Measurements from ENCODE around the gene STPG4.

STPG4 gene

GRCh38 chr2:47089083-47089464 lies 66.0 kb downstream of the STPG4 start:
- DNase-seq (ENCODE audit: low read depth, low spot score): peak; percentile 62

- no peak for DNase-seq (ENCODE audit: low read depth, low spot score)
These were observed 66.6 kb downstream of the STPG4 start for GRCh38 chr2:47088371-47089082.

- no peak for DNase-seq (ENCODE audit: low read depth, low spot score)
These were observed 68.1 kb downstream of the STPG4 start for GRCh38 chr2:47087051-47087450.

- no peak for DNase-seq (ENCODE audit: low read depth, low spot score)
These were observed 68.5 kb downstream of the STPG4 start for GRCh38 chr2:47086571-47086970.

- no peak for DNase-seq (ENCODE audit: low read depth, low spot score)
These were observed 69.0 kb downstream of the STPG4 start for GRCh38 chr2:47086054-47086471.

GRCh38 chr2:47083886-47084687 lies 71.0 kb downstream of the STPG4 start:
- DNase-seq (ENCODE audit: low read depth, low spot score): no peak

- no peak for DNase-seq (ENCODE audit: low read depth, low spot score)
These were observed 71.6 kb downstream of the STPG4 start for GRCh38 chr2:47083485-47083884.

- no peak for DNase-seq (ENCODE audit: low read depth, low spot score)
These were observed 72.1 kb downstream of the STPG4 start for GRCh38 chr2:47083005-47083404.

- DNase-seq (ENCODE audit: low read depth, low spot score): no peak
These were observed 74.2 kb downstream of the STPG4 start for GRCh38 chr2:47080888-47081301.

- DNase-seq (ENCODE audit: low read depth, low spot score): no peak
These were observed 75.3 kb downstream of the STPG4 start for GRCh38 chr2:47079515-47080412.

GRCh38 chr2:47078541-47079482 lies 76.3 kb downstream of the STPG4 start:
- no peak for DNase-seq (ENCODE audit: low read depth, low spot score)

GRCh38 chr2:47077442-47078117 lies 77.5 kb downstream of the STPG4 start:
- no peak for DNase-seq (ENCODE audit: low read depth, low spot score)

- DNase-seq (ENCODE audit: low read depth, low spot score): peak; percentile 98
These were observed 78.3 kb downstream of the STPG4 start for GRCh38 chr2:47076586-47077441.

- no peak for DNase-seq (ENCODE audit: low read depth, low spot score)
These were observed 79.0 kb downstream of the STPG4 start for GRCh38 chr2:47076126-47076506.

- no peak for DNase-seq (ENCODE audit: low read depth, low spot score)
These were observed 79.6 kb downstream of the STPG4 start for GRCh38 chr2:47075361-47076125.

- no peak for DNase-seq (ENCODE audit: low read depth, low spot score)
These were observed 80.4 kb downstream of the STPG4 start for GRCh38 chr2:47074691-47075090.

GRCh38 chr2:47073641-47074040 lies 81.5 kb downstream of the STPG4 start:
- no peak for DNase-seq (ENCODE audit: low read depth, low spot score)

- DNase-seq (ENCODE audit: low read depth, low spot score): no peak
These were observed 81.9 kb downstream of the STPG4 start for GRCh38 chr2:47073217-47073616.

GRCh38 chr2:47072728-47073191 lies 82.3 kb downstream of the STPG4 start:
- no peak for DNase-seq (ENCODE audit: low read depth, low spot score)
